HCT116 (cell line): ENCODE results near the gene SPDYE2.
"Not testable (repeated sequence)": the region's sequence is repeated elsewhere in the genome, so short reads cannot be mapped to it uniquely, and the experiment has no call there.

Experiments used
- CEBPB ChIP-seq: IDR thresholded peaks from 2 replicates; pipeline ENCODE4 v1.6.1; 2012; ENCODE audit warnings: low read depth
- CTCF ChIP-seq, 3 experiments: fragments of 200-600 bp in 1 of 3; sonication (generic) in 1 of 3; IDR thresholded peaks in 2 of 3; conservative IDR thresholded peaks in 1 of 3; 2 replicates each; pipeline ENCODE4 v1.5.1; 2012 to 2017; ENCODE audit warnings: low read depth in 2 of 3, low read length in 2 of 3, antibody characterized with exemption in 1 of 3, borderline replicate concordance in 1 of 3, control low read depth in 1 of 3, mild to moderate bottlenecking in 1 of 3, mixed read lengths in 1 of 3, mixed run types in 1 of 3, moderate library complexity in 1 of 3; ENCODE audit not compliant: insufficient read depth in 1 of 3
- EZH2 ChIP-seq: fragments of 200-600 bp; sonication (generic); IDR thresholded peaks from 2 replicates; pipeline ENCODE4 v1.6.1; 2017; ENCODE audit warnings: antibody characterized with exemption, mixed run types
- JUND ChIP-seq: IDR thresholded peaks from 2 replicates; pipeline ENCODE4 v1.6.1; 2012
- POLR2AphosphoS5 ChIP-seq: IDR thresholded peaks from 2 replicates; pipeline ENCODE4 v1.6.1; 2011; ENCODE audit warnings: mild to moderate bottlenecking, low read depth, low read length, moderate library complexity
- RAD21 ChIP-seq: IDR thresholded peaks from 2 replicates; pipeline ENCODE4 v1.6.1; 2012; ENCODE audit warnings: low read depth, mild to moderate bottlenecking
- SRF ChIP-seq: IDR thresholded peaks from 2 replicates; pipeline ENCODE4 v1.6.1; 2012; ENCODE audit warnings: low read depth

GRCh38 chr7:102535062-102535615 is 15.9 kb upstream of the SPDYE2 start:
- TF ChIP-seq CEBPB; EZH2; RAD21; JUND; CTCF (IDR thresholded peaks at IDR 0.05 in 2 of 3, conservative IDR thresholded peaks at IDR 0.05 in 1 of 3; ENCODE audit: borderline replicate concordance in 1 of 3, insufficient read depth in 1 of 3, low read depth in 2 of 3, low read length in 2 of 3); SRF; POLR2AphosphoS5: not testable (repeated sequence)
